Neutrophil (primary cell): ENCODE results near the gene NOX5.
"Not testable (repeated sequence)": the region's sequence is repeated elsewhere in the genome, so short reads cannot be mapped to it uniquely, and the experiment has no call there.

Experiments
- H3K27ac ChIP-seq: fragments of 200-600 bp; sonication (generic); 2 replicates; pipeline ENCODE4 v1.5.1; 2016; ENCODE audit warnings: mild to moderate bottlenecking, moderate library complexity
- H3K27me3 ChIP-seq: fragments of 200-600 bp; sonication (generic); 2 replicates; pipeline ENCODE4 v1.6.0; 2016; ENCODE audit warnings: mild to moderate bottlenecking
- H3K36me3 ChIP-seq: fragments of 200-600 bp; sonication (generic); 2 replicates; pipeline ENCODE4 v1.5.1; 2017
- H3K4me1 ChIP-seq, 2 experiments: fragments of 200-600 bp in 1 of 2; sonication (generic) in 1 of 2; 1 replicate in 1 of 2; 2 replicates in 1 of 2; pipeline versions ENCODE4 v1.5.1 to v1.6.1; 2013 to 2016; ENCODE audit warnings: low read depth in 1 of 2, low read length in 1 of 2, mild to moderate bottlenecking in 1 of 2, moderate library complexity in 1 of 2; ENCODE audit not compliant: control insufficient read depth in 1 of 2, insufficient read depth in 1 of 2
- H3K4me3 ChIP-seq, 2 experiments: fragments of 200-600 bp in 1 of 2; sonication (generic) in 1 of 2; 1 replicate in 1 of 2; 2 replicates in 1 of 2; pipeline ENCODE4 v1.5.1; 2013 to 2016; ENCODE audit warnings: low read depth in 1 of 2, low read length in 1 of 2, mild to moderate bottlenecking in 1 of 2, moderate library complexity in 1 of 2
- H3K9me3 ChIP-seq: fragments of 200-600 bp; sonication (generic); 2 replicates; pipeline ENCODE4 v1.5.1; 2016
- CTCF ChIP-seq: fragments of 200-600 bp; sonication (generic); IDR thresholded peaks from 2 replicates; pipeline ENCODE4 v1.5.1; 2016; ENCODE audit warnings: antibody characterized with exemption

Gene NOX5

GRCh38 chr15:69014454-69014853, at the start of gene NOX5:
Gene NOX5, plus strand, starts transcription at chr15:69014695. Its CDS starts 41 bp downstream, at chr15:69014736.
- no peak for TF ChIP-seq CTCF
- Histone ChIP-seq H3K9me3 (no peaks in the 10 kb centered on the region), H3K36me3 (no peaks in the 10 kb centered on the region), H3K4me3 (no peak within 1 kb of the TSS), H3K4me1 (no peaks in the 10 kb centered on the region), H3K27ac (no peak within 1 kb of the TSS), H3K27me3 (peaks cover 1% of the 10 kb centered on the region)

- H3K36me3 ChIP-seq, result no peaks in the 10 kb centered on the region
- H3K9me3 ChIP-seq, result no peaks in the 10 kb centered on the region
- no peak overlapping the region for H3K4me3 ChIP-seq
- TF ChIP-seq CTCF, result no peak
- H3K4me1 ChIP-seq, result no peaks in the 10 kb centered on the region
- no peak overlapping the region for H3K27ac ChIP-seq
- H3K27me3 ChIP-seq, result no peaks in the 10 kb centered on the region
Measured at GRCh38 chr15:68966996-68967395, 47.5 kb upstream of the NOX5 start.

- no peaks in the 10 kb centered on the region for H3K36me3 ChIP-seq
- H3K4me3 ChIP-seq, result no peak overlapping the region
- no peaks in the 10 kb centered on the region for H3K9me3 ChIP-seq
- no peak overlapping the region for H3K27ac ChIP-seq
- TF ChIP-seq CTCF, result no peak
- no peaks in the 10 kb centered on the region for H3K4me1 ChIP-seq
- H3K27me3 ChIP-seq, result no peaks in the 10 kb centered on the region
Measured at GRCh38 chr15:68967948-68968347, 46.5 kb upstream of the NOX5 start.

- H3K9me3 ChIP-seq, result no peaks in the 10 kb centered on the region
- no peak for TF ChIP-seq CTCF
- H3K4me1 ChIP-seq, result no peaks in the 10 kb centered on the region
- no peaks in the 10 kb centered on the region for H3K27me3 ChIP-seq
- H3K27ac ChIP-seq, result no peak overlapping the region
- no peaks in the 10 kb centered on the region for H3K36me3 ChIP-seq
- no peak overlapping the region for H3K4me3 ChIP-seq
Measured at GRCh38 chr15:68969298-68969697, 45.2 kb upstream of the NOX5 start.

- Histone ChIP-seq H3K27ac (no peak overlapping the region), H3K36me3 (no peaks in the 10 kb centered on the region), H3K27me3 (no peaks in the 10 kb centered on the region), H3K4me1 (no peaks in the 10 kb centered on the region), H3K4me3 (no peak overlapping the region), H3K9me3 (no peaks in the 10 kb centered on the region)
- TF ChIP-seq CTCF, result no peak
Measured at GRCh38 chr15:68972201-68973065, 42.1 kb upstream of the NOX5 start.

- not testable (repeated sequence) for H3K36me3 ChIP-seq, H3K27me3 ChIP-seq, H3K4me3 ChIP-seq, H3K9me3 ChIP-seq, H3K4me1 ChIP-seq, H3K27ac ChIP-seq
Measured at GRCh38 chr15:68975651-68976160, 38.8 kb upstream of the NOX5 start.

GRCh38 chr15:68977426-68977825, 37.1 kb upstream of the NOX5 start:
- H3K36me3 ChIP-seq, H3K27me3 ChIP-seq, H3K4me1 ChIP-seq, H3K9me3 ChIP-seq, H3K4me3 ChIP-seq, H3K27ac ChIP-seq: not testable (repeated sequence)
